Measurements from ENCODE around the gene HNRNPR.
A peak's percentile ranks its signal among the peaks of the same experiment; 100 is the strongest.
"Not testable (repeated sequence)": the region's sequence is repeated elsewhere in the genome, so short reads cannot be mapped to it uniquely, and the experiment has no call there.

HNRNPR gene

GRCh38 chr1:23344111-23344986 lies at the start of gene HNRNPR:
HNRNPR (minus strand) TSS chr1:23344284; CDS start chr1:23341008, 3,276 bp downstream.
- peak; percentile 99 for DNase-seq

DNA sequence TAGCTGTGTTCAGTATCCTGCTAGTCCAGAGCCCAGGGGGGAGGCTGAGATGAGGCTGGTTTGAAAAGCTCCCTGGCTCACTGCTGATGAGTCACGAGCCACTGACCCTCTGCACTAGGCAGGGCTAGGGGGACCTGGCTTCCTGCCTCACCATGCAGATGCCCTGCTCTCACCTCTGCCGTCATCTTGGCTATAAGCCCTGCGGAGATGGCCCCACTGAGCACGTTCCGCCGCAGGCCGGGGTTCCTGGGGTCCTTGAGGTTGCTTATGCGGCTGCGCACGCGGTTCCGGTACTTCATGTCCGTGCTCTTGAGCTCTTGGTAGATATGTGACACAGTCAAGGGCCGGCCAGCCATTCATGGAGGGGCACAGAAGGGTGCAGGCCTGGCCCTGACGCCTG lies 49.6 kb upstream of the HNRNPR start:
- peak; percentile 75 for DNase-seq

GRCh38 chr1:23392125-23392855 lies 48.2 kb upstream of the HNRNPR start:
- no peak for DNase-seq

DNA sequence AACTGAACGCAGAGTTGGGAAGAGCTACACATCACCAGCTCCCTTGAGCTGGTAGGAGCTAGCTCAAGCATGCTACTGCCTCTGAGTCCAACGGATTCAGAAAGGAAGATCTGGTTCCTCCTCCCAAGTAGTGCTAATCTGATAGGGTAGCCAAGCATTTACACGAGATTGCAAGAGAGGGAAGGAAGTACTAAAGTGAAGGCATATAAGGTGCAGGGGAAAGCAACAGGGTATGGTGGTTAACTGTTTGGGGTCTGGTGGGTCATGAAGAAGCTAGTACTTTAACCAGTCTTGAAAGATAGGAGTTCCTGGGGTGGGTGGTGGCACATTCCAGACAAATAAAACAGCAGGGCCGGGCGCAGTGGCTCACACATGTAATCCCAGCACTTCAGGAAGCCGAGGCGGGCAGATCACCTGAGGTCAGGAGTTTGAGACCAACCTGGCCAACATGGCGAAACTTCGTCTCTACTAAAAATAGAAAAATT lies 45.8 kb upstream of the HNRNPR start:
- no peak for DNase-seq

DNA sequence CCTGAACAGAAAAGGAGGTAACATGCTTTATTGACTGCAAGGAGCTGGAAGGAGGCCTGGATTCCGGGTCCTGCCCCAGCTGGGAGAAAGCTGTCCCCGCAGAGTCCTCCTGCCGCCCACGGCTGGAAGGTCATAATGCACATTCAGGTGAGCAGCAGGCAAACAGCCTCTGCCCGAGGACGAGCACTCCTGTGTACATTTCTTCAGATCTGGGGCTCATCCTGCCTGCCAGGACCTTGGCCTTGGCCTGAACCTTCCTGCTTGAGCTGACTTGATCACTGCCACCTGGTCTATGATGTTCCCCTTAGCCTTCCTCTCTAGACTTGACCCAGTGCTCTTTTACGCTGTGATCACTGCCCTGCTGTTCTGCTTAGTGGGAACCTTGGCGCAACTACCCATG lies 43.4 kb upstream of the HNRNPR start:
- DNase-seq: no peak

GRCh38 chr1:23385119-23385621 lies 41.1 kb upstream of the HNRNPR start:
- no peak for DNase-seq

- DNase-seq: no peak
Measured at GRCh38 chr1:23384312-23385058, 40.4 kb upstream of the HNRNPR start.

DNA sequence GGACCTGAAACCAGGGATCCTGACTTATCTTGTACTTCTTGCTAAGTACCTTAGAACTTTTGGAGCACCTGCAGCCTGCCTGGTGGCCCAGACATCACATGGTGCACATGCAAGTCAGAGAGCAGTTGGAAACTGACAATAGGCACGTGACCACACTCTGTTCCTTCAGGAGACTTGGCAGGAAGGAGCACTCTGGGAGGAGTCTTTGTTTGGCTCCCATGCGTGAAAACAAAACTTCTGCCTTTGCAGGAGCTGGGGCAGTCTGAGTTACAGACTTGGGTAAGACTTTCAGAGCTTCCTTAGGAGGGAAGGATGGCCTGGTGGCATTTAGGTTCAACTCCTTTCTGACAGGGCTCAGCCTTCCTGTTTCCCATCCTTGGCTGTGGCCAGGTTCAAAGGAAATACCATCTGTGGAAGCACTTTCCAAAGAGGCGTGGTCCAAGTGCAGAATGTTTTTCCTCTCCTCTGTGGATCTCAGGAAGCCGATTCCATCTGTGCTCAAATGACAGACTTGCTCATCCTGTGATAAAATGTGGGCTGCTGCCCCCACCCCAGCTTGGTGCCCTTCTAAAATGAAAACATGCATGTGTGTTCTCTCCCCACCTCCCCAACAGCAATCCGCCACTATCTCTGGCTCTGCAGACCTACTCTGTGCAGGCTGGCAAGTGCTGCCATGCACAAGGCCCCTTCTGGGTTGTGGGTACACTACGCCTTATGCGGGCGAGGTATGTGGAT lies 39.7 kb upstream of the HNRNPR start:
- DNase-seq: no peak

- DNase-seq: no peak
Measured at GRCh38 chr1:23381233-23381885, 37.3 kb upstream of the HNRNPR start.

DNA sequence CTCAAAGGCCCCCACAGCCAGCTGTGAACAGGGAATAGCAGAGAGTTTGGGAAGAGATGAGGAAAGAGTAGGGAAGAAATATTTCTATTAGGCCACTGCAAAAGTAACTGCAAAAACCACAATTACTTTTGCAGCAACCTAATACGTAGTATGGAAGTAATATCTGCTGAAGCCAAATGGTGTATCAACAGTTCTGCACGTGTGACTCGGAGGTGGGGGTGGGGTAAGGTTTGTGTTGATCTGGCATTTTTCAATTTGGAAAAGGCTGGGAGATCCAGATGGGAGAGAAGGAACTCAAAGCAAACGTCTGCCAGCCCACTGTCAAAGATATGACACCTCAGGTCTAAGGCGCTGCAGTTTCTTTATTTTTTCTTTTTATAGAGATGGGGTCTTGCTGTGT lies 36.6 kb upstream of the HNRNPR start:
- no peak for DNase-seq

DNA sequence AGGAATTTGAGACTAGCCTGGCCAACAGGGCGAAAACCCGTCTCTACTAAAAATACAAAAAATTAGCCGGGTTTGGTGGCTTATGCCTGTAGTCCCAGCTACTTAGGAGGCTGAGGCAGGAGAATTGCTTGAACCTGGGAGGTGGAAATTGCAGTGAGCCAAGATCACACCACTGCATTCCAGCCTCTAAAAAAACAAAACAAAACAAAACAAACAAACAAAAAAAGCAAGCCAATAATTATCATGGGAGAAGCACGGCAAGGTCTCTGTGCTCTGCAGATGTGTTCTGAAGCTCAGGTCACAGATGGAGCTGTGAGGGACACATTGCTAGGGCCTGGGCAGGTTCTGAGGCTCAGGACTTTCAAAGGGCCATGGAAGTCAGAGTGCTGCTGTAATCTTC lies 36.2 kb upstream of the HNRNPR start:
- not testable (repeated sequence) for DNase-seq

DNA sequence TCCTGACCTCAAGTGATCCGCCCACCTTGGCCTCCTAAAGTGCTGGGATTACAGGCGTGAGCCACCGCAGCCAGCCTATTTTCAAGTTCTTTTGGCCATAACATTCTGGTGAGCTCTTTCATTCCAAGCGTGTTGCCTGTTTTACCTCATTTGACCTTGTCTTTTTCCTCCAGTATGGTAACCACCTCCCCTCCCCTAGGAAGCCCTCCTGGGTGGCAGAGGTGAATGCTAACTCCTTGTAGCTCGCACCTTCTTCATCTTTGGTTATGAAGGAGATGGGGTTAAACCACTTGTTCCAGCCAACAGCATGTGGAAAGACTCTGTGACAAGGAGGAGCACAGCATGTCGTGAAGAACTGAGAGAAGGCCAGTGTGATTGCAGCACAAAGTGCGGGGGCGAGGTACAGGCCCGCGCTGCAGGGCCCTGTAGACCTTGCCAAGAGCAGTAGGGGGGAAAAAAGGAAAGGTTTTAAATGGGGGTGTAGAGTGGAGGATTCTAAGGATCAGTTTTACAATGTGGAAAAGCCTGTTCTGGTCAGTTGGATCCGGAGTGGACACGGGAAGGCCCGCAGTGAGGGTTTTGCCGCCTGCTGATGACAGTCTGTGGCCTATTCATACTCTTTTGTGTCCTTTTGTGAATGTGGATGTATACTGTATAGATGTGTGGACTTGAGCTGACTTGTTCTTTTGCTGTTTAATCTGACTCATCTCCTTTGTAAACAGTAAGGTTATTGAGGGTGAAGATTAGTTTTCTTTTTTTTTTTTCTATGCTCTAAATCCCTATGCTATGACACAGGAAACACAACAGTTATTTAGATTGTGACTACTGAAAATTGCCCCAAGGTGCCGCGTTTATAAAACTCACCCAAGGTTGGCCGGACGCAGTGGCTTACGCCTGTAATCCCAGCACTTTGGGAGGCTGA lies 33.1 kb upstream of the HNRNPR start:
- peak; percentile 69 for DNase-seq

DNA sequence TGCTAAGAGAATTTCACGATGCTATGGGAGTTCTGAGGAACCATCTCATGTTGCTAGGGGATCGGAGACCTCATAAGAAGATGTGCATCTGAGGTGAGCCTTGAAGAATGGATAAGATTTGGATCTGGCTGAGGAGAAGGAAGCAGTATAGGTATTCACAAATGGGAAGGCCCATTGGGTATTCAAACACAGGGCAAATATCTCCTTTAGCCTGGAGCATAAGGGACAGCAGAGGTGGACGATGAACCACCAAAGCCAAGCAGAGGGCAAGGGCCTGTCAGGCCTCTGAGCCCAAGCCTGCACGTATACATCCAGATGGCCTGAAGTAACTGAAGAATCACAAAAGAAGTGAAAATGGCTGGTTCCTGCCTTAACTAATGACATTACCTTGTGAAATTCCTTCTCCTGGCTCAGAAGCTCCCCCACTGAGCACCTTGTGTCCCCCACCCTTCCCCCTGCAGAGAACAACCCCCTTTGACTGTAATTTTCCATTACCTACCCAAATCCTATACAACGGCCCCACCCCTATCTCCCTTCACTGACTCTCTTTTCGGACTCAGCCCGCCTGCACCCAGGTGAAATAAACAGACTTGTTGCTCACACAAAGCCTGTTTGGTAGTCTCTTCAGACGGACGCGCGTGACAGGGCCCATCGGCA lies 30.1 kb upstream of the HNRNPR start:
- DNase-seq: not testable (repeated sequence)

DNA sequence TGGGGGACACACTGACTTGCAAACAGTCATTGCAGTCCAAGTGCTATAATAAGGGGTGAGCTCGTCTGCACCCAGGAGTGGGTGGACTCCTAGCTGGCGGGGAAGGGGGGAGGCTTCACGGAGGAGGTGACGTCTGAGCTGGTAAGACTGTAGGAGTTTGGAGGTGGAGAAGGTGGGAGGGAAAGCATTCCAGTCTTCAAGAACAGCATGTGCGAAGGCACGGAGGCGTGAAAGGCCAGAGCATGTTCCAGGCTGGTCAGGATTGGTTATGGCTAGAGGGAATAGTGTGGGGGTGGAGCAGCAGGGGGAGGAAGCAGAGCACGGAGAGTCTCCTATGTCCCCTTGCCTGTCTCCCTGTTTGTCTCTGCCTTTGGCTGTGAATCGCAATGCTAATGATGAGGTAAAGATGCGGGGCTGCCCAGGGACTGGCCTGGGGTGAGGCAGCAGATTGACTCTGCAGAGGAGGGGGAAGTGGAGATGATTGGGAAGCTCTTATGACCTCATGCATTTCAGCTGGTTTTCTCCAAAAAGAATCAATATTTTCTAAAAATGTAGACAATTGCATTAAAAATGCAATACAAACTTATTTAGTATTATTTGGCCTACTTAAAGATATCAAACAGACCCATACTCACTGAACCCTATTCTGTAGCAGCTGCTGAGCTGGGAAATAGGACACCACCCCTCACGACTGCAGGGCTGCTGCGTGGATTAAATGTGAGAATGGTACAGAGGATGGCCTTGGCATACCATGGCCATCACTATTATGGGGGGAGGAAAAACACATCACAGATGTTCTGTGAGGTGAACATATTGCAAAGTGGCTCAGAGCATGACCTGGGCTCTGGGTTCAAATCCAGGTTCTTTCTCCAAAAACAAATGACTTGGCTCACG lies 28.1 kb upstream of the HNRNPR start:
- no peak for DNase-seq

DNA sequence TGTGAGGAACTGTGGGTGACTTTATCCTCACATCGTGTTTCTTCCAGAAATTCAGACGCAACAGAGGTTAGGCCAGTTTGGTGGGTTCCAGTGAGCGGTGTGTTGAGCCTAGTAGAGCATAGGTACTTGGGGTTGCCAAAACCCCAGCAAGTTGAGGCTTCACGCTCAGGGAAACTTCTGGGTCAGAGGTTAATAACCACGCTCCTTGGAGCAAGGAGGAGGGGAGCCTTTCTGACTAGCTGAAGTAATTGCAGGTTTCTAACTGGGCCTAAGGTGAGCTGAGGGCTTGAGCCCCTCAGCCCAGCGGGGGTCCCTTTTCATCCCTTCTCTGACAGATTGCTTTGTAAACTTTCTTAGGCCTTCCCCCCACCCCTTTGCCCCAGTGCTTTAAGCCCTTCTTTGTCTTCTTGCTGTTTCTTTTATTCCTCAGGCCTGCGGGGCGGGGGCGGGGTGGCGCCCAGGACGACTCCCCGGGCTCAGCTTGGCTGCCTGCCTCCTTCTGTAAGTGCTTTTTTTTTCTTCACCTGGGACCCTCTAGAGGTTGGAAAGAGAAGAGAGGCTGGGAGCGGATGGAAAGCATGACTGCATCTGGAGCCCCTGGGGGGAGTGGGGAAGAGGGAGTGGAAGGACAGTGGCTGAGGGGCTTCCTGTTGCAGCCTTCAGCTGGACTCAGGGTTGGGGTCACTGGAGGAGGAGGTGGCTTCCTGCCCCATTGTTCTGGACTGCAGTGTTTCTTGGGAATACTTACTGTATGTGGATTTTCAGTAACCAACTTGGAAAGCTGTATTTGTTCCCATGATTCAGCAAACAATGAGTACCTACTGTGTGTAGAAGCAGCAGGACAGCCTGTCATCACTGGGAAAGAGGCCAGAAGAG lies 26.9 kb upstream of the HNRNPR start:
- no peak for DNase-seq

DNA sequence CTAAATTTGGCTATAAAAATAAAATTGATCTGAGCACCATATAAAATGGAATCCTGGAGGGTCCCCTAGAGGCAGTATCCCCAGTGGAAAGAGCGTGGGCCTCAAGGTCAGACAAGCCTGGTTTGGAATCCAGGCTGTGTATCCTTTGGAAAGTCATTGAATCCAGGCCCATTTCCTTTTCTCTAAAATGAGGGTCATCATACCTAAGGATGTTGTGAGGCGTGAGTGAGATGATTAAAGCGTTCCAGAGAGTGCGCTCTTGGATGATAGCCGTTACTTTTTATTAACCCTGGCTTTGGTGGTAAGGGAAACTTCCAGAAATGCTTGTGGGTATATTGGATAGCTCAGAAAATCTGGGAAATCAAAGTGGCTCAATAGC lies 26.2 kb upstream of the HNRNPR start:
- DNase-seq: no peak

GRCh38 chr1:23369335-23370013 lies 25.4 kb upstream of the HNRNPR start, which contains the start of gene ZNF436:
ZNF436 (minus strand) TSS chr1:23369836; CDS start chr1:23368005, 1,831 bp downstream.
- DNase-seq: no peak
